ENCODE data around the gene BRAP.
"Not testable (repeated sequence)": the region's sequence is repeated elsewhere in the genome, so short reads cannot be mapped to it uniquely, and the experiment has no call there.

BRAP gene

GRCh38 chr12:111606767-111607230, 79.0 kb downstream of the BRAP start:
- no peak for DNase-seq

- no peak for DNase-seq
Measured at GRCh38 chr12:111605911-111606766, 79.6 kb downstream of the BRAP start.

- DNase-seq = not testable (repeated sequence)
Measured at GRCh38 chr12:111602857-111603256, 82.9 kb downstream of the BRAP start.

- DNase-seq = no peak
Measured at GRCh38 chr12:111602348-111602747, 83.4 kb downstream of the BRAP start.

- DNase-seq = not testable (repeated sequence)
Measured at GRCh38 chr12:111600986-111601385, 84.8 kb downstream of the BRAP start.

GRCh38 chr12:111600205-111600642, 85.5 kb downstream of the BRAP start:
- DNase-seq = no peak

- DNase-seq = peak; percentile 79 to 83
Measured at GRCh38 chr12:111599453-111600204, 86.1 kb downstream of the BRAP start.

- DNase-seq = peak in 1 of 2 donors; percentile 4
Measured at GRCh38 chr12:111598637-111599452, 86.9 kb downstream of the BRAP start, which contains the start of gene ATXN2. Gene ATXN2, minus strand, starts transcription at chr12:111599315. Its CDS starts 281 bp downstream, at chr12:111599034.

GRCh38 chr12:111597831-111598636, 87.7 kb downstream of the BRAP start:
- peak; percentile 15 to 16 for DNase-seq

- peak; percentile 5 to 6 for DNase-seq
Measured at GRCh38 chr12:111596985-111597830, 88.5 kb downstream of the BRAP start.

GRCh38 chr12:111595341-111595835, 90.4 kb downstream of the BRAP start:
- not testable (repeated sequence) for DNase-seq

Measured in stimulated activated CD4-positive, alpha-beta T cell treated with anti-CD3 and anti-CD28 coated beads, Interleukin-2, amount 100 ng/mL, for 48 hours (primary cell).